Measurements from ENCODE around the gene RASSF3. TPM values are rescaled to one million over a fixed set of nuclear protein-coding genes. Genes with fewer than 3 reads are reported as not detected.

Gene RASSF3
- total RNA-seq, 2 experiments from 2014 or later, result 16.3 to 49.9 TPM

DNA sequence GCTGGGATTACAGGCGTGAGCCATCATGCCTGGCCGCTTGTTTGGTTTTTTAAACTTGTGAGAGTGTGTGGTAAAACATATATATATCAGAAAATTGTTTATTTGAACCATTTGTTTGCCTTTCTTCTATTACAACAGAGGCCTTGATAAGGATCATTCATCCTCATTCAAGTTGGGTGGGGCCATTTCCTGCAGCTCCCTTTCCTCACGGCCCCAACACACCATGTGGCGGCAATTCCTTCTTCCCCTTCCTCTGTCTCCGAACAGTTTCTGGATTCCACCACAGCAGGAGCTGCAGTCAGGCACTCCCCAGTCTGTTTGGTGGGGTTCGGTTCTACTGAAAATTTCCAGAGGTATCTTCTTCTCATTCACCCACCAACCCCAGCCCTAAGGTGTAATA, 42.0 kb upstream of the RASSF3 start:
- no TSS peak for BruUV-seq (replicated peaks)

GRCh38 chr12:64569923-64570691, 40.2 kb upstream of the RASSF3 start:
- ChIA-PET POLR2A (interaction anchor here (0.7 to 3.2 kb wide), 3 partner anchors 9 to 228 kb away, joined by 3 to 13 read pairs (median 3); no protein-coding TSS in a partner anchor), CTCF (ENCODE audit: unreplicated experiment) (no interaction called here)
- no peak for DNase-seq (ENCODE audit: low spot score)
- no peaks in the 10 kb centered on the region for H3K79me2 ChIP-seq (ENCODE audit: insufficient read depth, low read depth, low read length)
- BruUV-seq (replicated peaks), result no TSS peak
- H3K4me3 ChIP-seq (ENCODE audit: low read depth, low read length, poor library complexity, severe bottlenecking), result no peak overlapping the region
- no peak overlapping the region for H2AFZ ChIP-seq (ENCODE audit: low read length)
- no peaks in the 10 kb centered on the region for H4K20me1 ChIP-seq (ENCODE audit: insufficient read depth, low read length)
- peaks cover 6% of the 10 kb centered on the region; the same call in 1 of the 2 replicates for H3K9me3 ChIP-seq (ENCODE audit: low read length)
- no peak for TF ChIP-seq CTCF (conservative IDR thresholded peaks at IDR 0.05; ENCODE audit: low read length)
- no peak for TF ChIP-seq EZH2phosphoT487 (IDR thresholded peaks at IDR 0.05; ENCODE audit: borderline replicate concordance, low read depth, low read length)
- H3K4me2 ChIP-seq (ENCODE audit: low read length), result no peak overlapping the region
- H3K36me3 ChIP-seq (ENCODE audit: insufficient read depth, low read length), result no peaks in the 10 kb centered on the region
- intact Hi-C loops (cut with micrococcal nuclease; ENCODE audit: unreplicated experiment), result no loop called here
- no peak overlapping the region for H3K27ac ChIP-seq (ENCODE audit: low read depth, low read length, poor library complexity, severe bottlenecking)
- H3K4me1 ChIP-seq (ENCODE audit: insufficient read depth, low read length, poor library complexity, severe bottlenecking), result no peaks in the 10 kb centered on the region
- no peaks in the 10 kb centered on the region for H3K9me2 ChIP-seq (ENCODE audit: insufficient read depth, low read length)

More for the DNA sequence above, 42.0 kb upstream of the RASSF3 start:
- no peaks in the 10 kb centered on the region for H3K79me2 ChIP-seq (ENCODE audit: insufficient read depth, low read depth, low read length)
- ChIA-PET POLR2A (interaction anchor here (0.6 to 0.9 kb wide), 4 partner anchors 23 to 94 kb away, joined by 3 to 4 read pairs (median 3); no protein-coding TSS in a partner anchor), CTCF (ENCODE audit: unreplicated experiment) (no interaction called here)
- H2AFZ ChIP-seq (ENCODE audit: low read length), result no peak overlapping the region
- H3K4me3 ChIP-seq (ENCODE audit: low read depth, low read length, poor library complexity, severe bottlenecking), result no peak overlapping the region
- H3K27ac ChIP-seq (ENCODE audit: low read depth, low read length, poor library complexity, severe bottlenecking), result no peak overlapping the region
- no peaks in the 10 kb centered on the region for H4K20me1 ChIP-seq (ENCODE audit: insufficient read depth, low read length)
- no peaks in the 10 kb centered on the region for H3K36me3 ChIP-seq (ENCODE audit: insufficient read depth, low read length)
- H3K9me3 ChIP-seq (ENCODE audit: low read length), result no peaks in the 10 kb centered on the region
- H3K9me2 ChIP-seq (ENCODE audit: insufficient read depth, low read length), result no peaks in the 10 kb centered on the region
- H3K4me1 ChIP-seq (ENCODE audit: insufficient read depth, low read length, poor library complexity, severe bottlenecking), result no peaks in the 10 kb centered on the region
- DNase-seq (ENCODE audit: low spot score), result no peak
- TF ChIP-seq CTCF (conservative IDR thresholded peaks at IDR 0.05; ENCODE audit: low read length) (no peak), EZH2phosphoT487 (IDR thresholded peaks at IDR 0.05; ENCODE audit: borderline replicate concordance, low read depth, low read length) (no peak)
- intact Hi-C loops (cut with micrococcal nuclease; ENCODE audit: unreplicated experiment), result no loop called here
- no peak overlapping the region for H3K4me2 ChIP-seq (ENCODE audit: low read length)

- Histone ChIP-seq H3K4me1 (ENCODE audit: insufficient read depth, low read length, poor library complexity, severe bottlenecking) (no peaks in the 10 kb centered on the region), H3K27ac (ENCODE audit: low read depth, low read length, poor library complexity, severe bottlenecking) (no peak overlapping the region), H3K9me3 (ENCODE audit: low read length) (peaks cover 13% of the 10 kb centered on the region; the same call in 1 of the 2 replicates), H2AFZ (ENCODE audit: low read length) (no peak overlapping the region), H3K4me3 (ENCODE audit: low read depth, low read length, poor library complexity, severe bottlenecking) (no peak overlapping the region), H3K9me2 (ENCODE audit: insufficient read depth, low read length) (no peaks in the 10 kb centered on the region), H3K79me2 (ENCODE audit: insufficient read depth, low read depth, low read length) (no peaks in the 10 kb centered on the region), H4K20me1 (ENCODE audit: insufficient read depth, low read length) (no peaks in the 10 kb centered on the region), H3K36me3 (ENCODE audit: insufficient read depth, low read length) (no peaks in the 10 kb centered on the region), H3K4me2 (ENCODE audit: low read length) (no peak overlapping the region)
- DNase-seq (ENCODE audit: low spot score), result peak; percentile 27
- TF ChIP-seq CTCF (conservative IDR thresholded peaks at IDR 0.05; ENCODE audit: low read length) (no peak), EZH2phosphoT487 (IDR thresholded peaks at IDR 0.05; ENCODE audit: borderline replicate concordance, low read depth, low read length) (no peak)
- ChIA-PET CTCF (ENCODE audit: unreplicated experiment) (interaction anchor here (0.6 to 1.0 kb wide), 2 partner anchors 40 to 88 kb away, joined by 3 read pairs; no protein-coding TSS in a partner anchor), POLR2A (interaction anchor here (0.8 to 3.2 kb wide), 6 partner anchors 11 to 227 kb away, joined by 3 to 13 read pairs (median 4); no protein-coding TSS in a partner anchor)
- intact Hi-C loops (cut with micrococcal nuclease; ENCODE audit: unreplicated experiment), result no loop called here
- no TSS peak for BruUV-seq (replicated peaks)
These were observed 38.9 kb upstream of the RASSF3 start for GRCh38 chr12:64571411-64571810.

All from OCI-LY7 (cell line).